Heart left ventricle (tissue), 13 donors: ENCODE measurements around the gene AP4E1.

Experiments
- CTCF ChIP-seq, 12 donors: fragments of 200-600 bp; sonication (generic) in 4 of 12; IDR thresholded peaks; one replicate each; pipeline versions ENCODE4 v1.5.0 to v1.8.0; 2018 to 2022; ENCODE audit warnings: antibody characterized with exemption in 12 of 12, mild to moderate bottlenecking in 5 of 12
- POLR2A ChIP-seq, 2 donors: fragments of 450-650 bp; IDR thresholded peaks; one replicate each; pipeline ENCODE4 v1.6.1; 2017; ENCODE audit warnings: antibody characterized with exemption in 2 of 2, mild to moderate bottlenecking in 2 of 2, moderate library complexity in 2 of 2
- donor health status: ischemic (EF 13 %, LVEDD 7.1; RV severe dilation, severe dysfunction).
- donor health status: DM: no; HTN: yes; CAD: no.
- donor health status: DM: no; HTN: no; CAD: no.
- donor health status: ischemic (EF 25% LVEDD 6.9; RV normal size, moderate dysfunction).
- donor health status: ischemic (EF 25% LVEDD 5.7; RV mildly dilated, moderate dysfunction).
- donor health status: ischemic (EF 35%, LVEDD 5.7; RV mildly dilated, moderate dysfunction).
- donor health status: nonischemic (EF 11% LVEDD 7.7; RV severe dilation, severe dysfunction).
- donor health status: DM: yes; HTN: yes; CAD: no.
- donor health status: PGD.
- donor health status: ischemic (EF 29% LVEDD 5.4; RV normal size, mild dysfunction).
- donor health status: nonischemic (EF 23%, LVEDD 6.1; RV moderate dilation, normal function).

- TF ChIP-seq POLR2A (IDR thresholded peaks at IDR 0.05) (no peak), CTCF (IDR thresholded peaks at IDR 0.05) (no peak)
These were observed 129.9 kb downstream of the AP4E1 start for GRCh38 chr15:51038162-51038973.
